Measurements from ENCODE around the gene RPS6KA5. TPM values are rescaled to one million over a fixed set of nuclear protein-coding genes. Genes with fewer than 3 reads are reported as not detected.

RPS6KA5 gene
- total RNA-seq, 4 donors from 2014 or later: 4.6 to 7.3 (median 5.0) TPM

GRCh38 chr14:90942511-90942910 is 117.9 kb downstream of the RPS6KA5 start:
- no peak for TF ChIP-seq CTCF (IDR thresholded peaks at IDR 0.05; ENCODE audit: low read depth)

GRCh38 chr14:90941706-90942105 is 118.7 kb downstream of the RPS6KA5 start:
- TF ChIP-seq CTCF (IDR thresholded peaks at IDR 0.05; ENCODE audit: low read depth): no peak

- no peak for TF ChIP-seq CTCF (IDR thresholded peaks at IDR 0.05; ENCODE audit: low read depth)
Measured at GRCh38 chr14:90940318-90940962, 120.0 kb downstream of the RPS6KA5 start.

GRCh38 chr14:90938615-90939014 is 121.8 kb downstream of the RPS6KA5 start:
- no peak for TF ChIP-seq CTCF (IDR thresholded peaks at IDR 0.05; ENCODE audit: low read depth)

GRCh38 chr14:90936757-90937440 is 123.5 kb downstream of the RPS6KA5 start:
- TF ChIP-seq CTCF (IDR thresholded peaks at IDR 0.05; ENCODE audit: low read depth): no peak

- TF ChIP-seq CTCF (IDR thresholded peaks at IDR 0.05; ENCODE audit: low read depth): no peak
Measured at GRCh38 chr14:90924621-90925340, 135.7 kb downstream of the RPS6KA5 start.

GRCh38 chr14:90922141-90922540 is 138.3 kb downstream of the RPS6KA5 start:
- no peak for TF ChIP-seq CTCF (IDR thresholded peaks at IDR 0.05; ENCODE audit: low read depth)

Data from subcutaneous adipose tissue (tissue), 4 donors.